ENCODE measurements around the gene MVK.

DNA sequence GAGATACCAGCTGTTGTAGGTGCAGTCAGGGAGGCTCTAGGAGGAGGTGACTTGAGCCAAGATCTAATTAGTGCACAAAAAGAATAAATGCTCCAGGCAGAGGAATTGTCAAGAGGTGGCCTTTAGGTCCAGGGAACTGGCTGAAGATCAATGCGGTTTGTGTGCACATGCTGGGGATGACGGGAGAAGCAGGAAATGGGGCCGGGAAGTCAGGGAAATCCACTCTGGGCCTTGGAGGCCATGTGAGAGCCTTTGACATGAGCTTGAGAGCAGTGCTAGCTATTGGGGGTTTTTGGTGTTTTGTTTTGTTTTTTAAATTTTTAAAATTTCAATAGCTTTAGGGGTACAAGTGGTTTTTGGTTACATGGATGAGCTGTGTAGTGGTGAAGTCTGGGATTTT is 67.4 kb downstream of the MVK start:
- TF ChIP-seq YY1 (IDR thresholded peaks at IDR 0.05) (no peak), REST (IDR thresholded peaks at IDR 0.05) (no peak)
- TF ChIP-seq, protein P1, sequence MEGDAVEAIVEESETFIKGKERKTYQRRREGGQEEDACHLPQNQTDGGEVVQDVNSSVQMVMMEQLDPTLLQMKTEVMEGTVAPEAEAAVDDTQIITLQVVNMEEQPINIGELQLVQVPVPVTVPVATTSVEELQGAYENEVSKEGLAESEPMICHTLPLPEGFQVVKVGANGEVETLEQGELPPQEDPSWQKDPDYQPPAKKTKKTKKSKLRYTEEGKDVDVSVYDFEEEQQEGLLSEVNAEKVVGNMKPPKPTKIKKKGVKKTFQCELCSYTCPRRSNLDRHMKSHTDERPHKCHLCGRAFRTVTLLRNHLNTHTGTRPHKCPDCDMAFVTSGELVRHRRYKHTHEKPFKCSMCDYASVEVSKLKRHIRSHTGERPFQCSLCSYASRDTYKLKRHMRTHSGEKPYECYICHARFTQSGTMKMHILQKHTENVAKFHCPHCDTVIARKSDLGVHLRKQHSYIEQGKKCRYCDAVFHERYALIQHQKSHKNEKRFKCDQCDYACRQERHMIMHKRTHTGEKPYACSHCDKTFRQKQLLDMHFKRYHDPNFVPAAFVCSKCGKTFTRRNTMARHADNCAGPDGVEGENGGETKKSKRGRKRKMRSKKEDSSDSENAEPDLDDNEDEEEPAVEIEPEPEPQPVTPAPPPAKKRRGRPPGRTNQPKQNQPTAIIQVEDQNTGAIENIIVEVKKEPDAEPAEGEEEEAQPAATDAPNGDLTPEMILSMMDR (IDR thresholded peaks at IDR 0.05; ENCODE audit: low read depth, low read length, missing input control), result no peak

Data from liver (tissue), 2 donors.